HG02938 (cell line): Measurements from ENCODE around the gene SLC17A7.
A peak's percentile ranks its signal among the peaks of the same experiment; 100 is the strongest.
"Not testable (repeated sequence)": the region's sequence is repeated elsewhere in the genome, so short reads cannot be mapped to it uniquely, and the experiment has no call there.

Experiments used
- ATAC-seq: cut with Tn5 transposase; IDR thresholded peaks from one replicate; pipeline ENCODE4 v1.9.1; 2021; ENCODE audit warnings: mild to moderate bottlenecking, moderate library complexity; ENCODE audit not compliant: unreplicated experiment

SLC17A7 gene

DNA sequence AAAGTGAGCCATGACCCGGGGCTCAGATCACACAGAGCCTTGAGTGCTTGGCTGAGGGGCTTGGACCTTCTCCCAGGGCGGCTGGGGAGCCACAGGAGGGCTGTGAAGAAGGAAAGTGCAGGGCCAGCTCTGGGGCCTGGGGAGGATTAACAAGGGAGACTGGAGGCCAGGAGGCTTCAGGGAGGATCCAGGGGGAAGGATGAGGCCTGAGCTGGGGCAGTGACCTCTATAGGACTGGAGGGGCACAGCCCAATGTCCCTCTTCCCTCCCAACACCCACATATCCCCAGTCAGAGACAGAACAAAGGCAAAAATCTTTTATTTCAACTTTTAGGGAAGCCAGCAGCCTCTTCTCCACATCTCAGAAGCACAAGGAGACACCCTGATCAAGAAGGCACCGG is 4.7 kb upstream of the SLC17A7 start:
- ATAC-seq, result no peak

- ATAC-seq, result not testable (repeated sequence)
Measured at GRCh38 chr19:49444100-49444700, 2.9 kb upstream of the SLC17A7 start.

DNA sequence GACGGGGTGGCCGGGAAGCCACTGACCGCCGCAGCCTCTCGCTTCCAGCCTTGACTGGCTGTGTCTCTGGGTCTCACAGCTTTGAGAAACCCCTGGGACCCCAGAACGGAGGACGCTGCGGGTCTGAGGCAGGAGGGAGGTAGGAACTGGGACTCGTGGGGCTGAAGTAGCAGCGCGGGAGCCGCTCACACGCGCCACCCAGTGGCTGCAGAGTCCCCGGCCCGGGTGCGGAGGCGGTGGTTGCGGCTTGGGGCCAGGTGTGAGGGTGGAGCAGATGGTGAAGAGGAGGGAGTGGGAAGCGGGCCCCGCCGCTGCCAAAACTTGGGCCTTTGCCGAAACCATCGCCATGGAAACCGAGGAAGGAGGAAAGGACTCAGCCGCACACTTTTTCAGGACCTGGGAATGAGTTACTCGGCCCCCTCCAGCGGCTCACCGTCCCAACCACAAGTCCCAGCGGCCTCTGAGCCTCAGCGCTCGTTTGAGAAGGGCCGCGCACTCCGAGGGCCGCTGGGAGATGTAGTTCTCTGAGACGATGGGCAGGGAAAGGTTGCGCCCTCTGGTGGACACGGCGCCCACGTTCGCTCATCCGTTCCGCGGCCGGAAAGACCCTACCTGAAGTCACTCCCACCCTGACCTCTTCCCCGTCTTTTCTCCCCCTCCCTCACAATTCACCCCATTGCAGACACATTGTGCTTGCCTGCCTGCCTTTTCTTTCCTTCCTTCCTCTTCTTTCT is 2.2 kb upstream of the SLC17A7 start:
- ATAC-seq, result peak; percentile 80

DNA sequence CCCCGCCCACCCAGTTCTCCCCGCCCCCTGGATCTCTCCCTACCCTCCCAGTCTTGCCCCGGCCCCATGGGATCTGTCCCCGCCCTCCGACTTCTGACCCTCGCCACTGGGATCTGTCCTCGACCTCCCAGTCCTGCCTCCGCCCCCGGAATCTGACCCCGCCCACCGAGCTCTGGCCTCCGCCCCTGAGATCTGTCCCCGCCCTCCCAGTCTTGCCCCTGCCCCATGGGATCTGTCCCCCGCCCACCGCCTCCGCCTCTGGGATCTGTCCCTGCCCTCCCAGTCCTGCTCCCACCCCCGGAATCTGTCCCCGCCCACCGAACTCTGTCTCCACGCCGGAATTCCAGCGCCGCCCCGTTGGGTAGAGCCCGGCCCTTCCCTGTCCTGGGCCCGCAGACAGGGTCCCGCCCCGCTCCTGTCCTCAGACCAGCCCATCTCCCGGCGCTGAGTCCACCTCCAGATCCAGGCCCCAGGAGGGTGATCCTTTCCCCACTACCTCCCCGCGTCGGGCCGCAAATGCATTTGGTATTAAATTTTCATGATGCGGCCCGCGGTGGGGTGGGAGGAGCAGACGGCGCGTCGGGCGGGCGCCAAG is 1.5 kb upstream of the SLC17A7 start:
- peak; percentile 6 for ATAC-seq

- ATAC-seq, result no peak
Measured at GRCh38 chr19:49442354-49442753, 1.0 kb upstream of the SLC17A7 start.

GRCh38 chr19:49441960-49442350 is 628 bp upstream of the SLC17A7 start:
- ATAC-seq, result no peak

DNA sequence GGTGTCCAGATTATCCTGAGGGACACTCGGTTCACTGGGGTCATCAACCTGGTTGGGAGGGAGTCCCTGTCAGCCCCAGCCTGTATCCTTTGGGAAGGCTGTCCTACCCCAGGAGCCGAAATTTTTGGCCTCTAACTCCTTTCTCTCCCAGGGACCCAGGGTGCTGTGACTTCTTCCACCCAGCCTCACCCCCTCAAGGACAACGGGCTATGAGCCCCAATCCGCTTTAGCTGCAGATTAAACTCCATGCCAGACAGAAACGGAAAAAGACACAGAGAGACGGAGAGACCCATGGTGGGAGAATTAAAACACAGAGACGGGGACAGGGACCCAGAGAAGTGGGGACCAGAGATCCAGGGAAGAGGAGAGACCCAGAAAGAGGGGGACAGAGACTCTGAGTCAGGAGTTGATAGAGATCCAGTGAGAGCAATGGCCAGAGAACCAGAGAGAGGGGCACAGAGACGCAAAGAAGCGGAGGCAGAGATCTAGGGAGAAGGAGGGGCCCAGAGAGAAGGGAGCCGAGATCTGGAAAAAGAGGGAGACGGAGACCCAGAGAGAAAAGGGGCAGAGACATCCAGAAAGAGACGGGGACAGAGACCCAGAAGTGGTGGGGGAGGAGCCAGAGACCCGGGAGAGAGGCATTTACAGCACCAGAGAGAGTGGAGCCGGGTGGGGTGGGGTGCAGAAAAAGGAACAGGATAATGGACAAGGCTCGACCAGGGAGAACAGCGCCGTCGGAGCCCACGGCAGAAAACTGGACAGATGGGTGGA is 703 bp downstream of the SLC17A7 start:
- ATAC-seq, result no peak

GRCh38 chr19:49439836-49440235 is 1.5 kb downstream of the SLC17A7 start:
- ATAC-seq, result no peak

DNA sequence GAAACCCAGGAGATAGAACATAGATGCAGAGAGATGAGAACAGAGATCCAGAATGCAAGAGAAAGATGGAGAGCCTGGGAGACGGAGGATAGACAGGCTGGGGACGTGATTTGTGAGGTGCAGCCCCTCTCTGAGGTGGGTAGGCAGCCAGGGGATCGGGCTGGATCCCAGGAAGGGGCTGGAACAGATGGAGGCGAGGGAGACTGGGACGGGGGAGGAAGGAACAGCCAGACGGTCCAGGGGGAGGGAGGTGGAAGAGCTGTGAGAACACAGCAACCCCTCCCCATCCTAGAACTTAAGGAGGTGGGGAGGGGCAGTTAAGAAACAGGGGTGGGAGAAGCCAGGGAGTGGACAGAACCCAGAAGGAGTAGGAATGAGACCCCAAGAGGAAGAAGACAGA is 3.1 kb downstream of the SLC17A7 start:
- no peak for ATAC-seq

GRCh38 chr19:49437231-49437630 is 4.1 kb downstream of the SLC17A7 start:
- ATAC-seq, result no peak

DNA sequence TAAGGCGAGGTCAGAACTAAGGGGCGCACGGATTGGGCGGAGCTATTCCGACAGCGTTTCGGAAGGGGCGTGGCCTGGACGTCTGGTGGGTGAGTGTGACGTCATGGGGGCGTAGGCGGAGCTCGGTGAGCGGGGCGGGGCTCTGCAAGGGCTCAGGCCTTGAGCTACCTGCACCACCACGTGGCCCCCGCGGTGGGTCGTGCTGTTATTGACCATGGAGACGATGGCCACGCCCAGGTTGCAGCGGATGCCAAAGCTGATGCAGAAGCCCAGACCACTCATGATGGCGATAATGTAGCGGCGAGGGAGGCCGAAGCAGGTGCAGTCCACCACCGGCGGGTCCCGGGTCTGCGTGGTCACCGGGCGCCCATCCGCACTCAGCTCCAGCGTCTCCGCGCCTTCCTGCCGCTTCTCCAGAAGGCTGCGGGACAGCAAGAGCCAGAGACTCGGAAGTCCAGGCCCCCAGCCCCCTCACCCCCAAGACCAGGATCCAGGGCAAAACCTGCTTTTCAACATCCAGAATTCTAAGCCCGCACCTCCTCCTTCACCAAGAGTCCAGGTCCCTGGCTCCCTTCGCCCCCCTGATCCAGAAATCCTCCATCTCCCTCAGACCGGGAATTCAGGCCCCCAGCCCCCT is 4.8 kb downstream of the SLC17A7 start:
- ATAC-seq, result no peak

DNA sequence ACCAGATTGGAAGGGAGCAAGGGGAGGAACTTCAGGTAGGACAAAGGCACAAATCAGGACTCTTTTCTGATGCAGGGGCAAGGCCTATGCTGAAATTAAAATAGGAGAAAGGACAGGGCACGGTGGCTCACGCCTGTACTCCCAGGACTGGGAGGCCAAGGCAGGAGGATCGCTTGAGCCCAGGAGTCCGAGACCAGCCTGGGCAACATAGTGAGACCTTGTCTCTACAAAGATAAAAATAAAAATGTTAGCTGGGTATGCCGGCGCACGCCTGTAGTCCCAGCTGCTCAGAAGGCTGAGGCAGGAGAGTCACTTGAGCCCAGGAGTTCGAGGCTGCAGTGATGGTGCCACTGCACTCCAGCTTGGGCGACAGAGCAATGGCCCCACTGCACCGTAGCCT is 5.7 kb downstream of the SLC17A7 start:
- no peak for ATAC-seq

GRCh38 chr19:49434907-49435583 is 6.3 kb downstream of the SLC17A7 start:
- ATAC-seq, result no peak

- no peak for ATAC-seq
Measured at GRCh38 chr19:49433240-49433901, 8.0 kb downstream of the SLC17A7 start.

DNA sequence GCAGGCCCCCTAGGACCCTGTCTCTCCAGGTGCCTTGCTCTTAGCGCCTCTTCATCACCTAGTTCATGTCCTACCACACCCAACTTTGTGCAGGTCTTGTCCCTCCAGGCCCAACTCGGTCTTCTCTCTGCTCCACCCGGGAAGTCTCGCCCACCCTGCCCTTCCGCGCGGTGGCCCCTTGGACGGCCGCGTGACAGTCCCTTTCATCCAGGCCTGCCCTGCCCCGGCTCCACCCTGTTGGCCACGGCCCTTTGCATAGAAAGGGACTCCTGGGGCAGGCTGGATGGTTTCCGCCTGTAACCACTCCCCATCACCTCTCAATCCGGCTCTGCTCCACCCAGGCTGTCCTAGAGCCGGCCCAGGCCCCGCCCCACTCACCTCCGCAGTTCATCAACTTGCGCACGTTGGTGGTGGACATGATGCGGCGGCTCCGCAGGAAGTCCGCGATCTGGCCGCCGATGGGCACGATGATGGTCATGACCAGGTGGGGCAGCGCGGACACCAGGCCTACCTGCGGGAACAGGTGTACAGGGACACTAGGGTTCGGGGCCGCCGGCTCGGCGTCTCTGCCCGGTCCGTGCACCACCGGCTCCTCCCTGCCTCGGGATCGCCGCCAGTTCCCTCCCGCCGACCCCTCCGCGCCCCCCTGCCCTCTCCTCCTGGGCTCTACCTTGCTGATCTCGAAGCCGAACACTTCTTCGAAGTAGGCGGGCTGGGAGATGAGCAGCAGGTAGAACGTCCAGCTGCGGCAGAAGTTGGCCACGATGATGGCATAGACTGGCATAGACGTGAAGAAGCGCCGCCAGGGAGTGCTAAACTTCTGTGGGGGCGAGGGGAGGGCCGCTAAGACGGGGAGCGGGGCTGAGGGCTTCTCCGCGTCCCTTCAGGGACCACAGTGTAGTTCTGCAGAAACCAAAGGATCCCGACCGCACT is 8.9 kb downstream of the SLC17A7 start:
- ATAC-seq, result no peak

- ATAC-seq, result no peak
Measured at GRCh38 chr19:49431330-49431749, 10.0 kb downstream of the SLC17A7 start.

DNA sequence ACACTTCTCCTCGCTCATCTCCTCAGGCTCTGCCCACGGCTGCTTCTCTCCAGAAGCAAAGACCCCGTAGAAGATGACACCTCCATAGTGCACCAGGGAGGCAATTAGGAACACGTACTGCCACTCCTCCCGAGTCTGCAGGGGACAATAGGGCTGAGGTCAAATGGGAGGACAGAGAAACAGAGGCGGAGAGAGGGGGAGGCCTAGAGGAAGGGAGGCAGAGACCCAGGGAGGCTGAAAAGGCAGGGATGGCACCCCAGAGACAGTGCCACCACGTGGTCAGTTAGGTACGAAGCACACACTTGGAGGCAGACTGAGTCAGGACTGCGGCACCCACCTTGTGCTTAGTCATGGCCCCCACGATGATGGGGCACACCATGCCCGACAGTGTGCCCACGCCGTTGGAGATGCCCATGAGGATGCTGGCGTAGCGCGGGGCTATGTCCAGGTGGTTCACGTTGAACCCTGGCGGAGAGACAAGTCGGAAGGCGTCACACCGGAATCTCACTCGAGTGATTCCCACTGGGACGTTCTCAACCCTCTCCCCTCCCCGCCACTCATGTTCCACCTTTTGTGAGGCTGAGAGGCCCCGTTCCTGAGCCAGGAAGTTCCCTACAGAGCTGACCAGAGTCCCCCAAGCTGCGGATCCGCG is 10.5 kb downstream of the SLC17A7 start:
- no peak for ATAC-seq

DNA sequence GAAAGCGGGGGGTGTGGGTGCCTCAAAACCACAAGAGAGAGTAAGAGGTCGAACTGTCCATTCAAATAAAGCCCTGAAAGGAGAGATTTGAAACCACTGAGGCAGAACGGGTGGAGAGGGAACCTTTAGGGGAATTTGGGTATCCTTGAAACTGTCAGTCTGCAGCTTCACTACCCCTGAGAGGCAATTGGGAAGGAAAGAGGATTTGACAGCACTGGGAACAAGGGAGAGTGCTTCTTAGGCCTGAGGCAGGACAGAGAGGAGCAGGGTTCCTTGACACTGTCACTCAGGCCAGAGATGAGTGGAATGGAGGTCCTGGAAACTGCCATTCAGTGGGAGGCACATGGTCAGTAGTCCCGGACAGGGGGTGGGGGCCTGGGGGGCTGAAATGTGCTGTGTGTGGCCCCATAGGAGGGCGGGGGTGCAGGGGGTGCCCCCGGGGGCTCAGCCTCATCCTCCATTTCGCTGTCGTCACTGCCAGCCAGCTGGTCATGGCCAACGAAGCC is 11.1 kb downstream of the SLC17A7 start:
- ATAC-seq, result no peak
